ENCODE results near the gene LRR1. TPM values are rescaled to one million over a fixed set of nuclear protein-coding genes. Genes with fewer than 3 reads are reported as not detected.

The LRR1 gene
- total RNA-seq, 1 donor from 2014 or later, result 6.0 TPM

DNA sequence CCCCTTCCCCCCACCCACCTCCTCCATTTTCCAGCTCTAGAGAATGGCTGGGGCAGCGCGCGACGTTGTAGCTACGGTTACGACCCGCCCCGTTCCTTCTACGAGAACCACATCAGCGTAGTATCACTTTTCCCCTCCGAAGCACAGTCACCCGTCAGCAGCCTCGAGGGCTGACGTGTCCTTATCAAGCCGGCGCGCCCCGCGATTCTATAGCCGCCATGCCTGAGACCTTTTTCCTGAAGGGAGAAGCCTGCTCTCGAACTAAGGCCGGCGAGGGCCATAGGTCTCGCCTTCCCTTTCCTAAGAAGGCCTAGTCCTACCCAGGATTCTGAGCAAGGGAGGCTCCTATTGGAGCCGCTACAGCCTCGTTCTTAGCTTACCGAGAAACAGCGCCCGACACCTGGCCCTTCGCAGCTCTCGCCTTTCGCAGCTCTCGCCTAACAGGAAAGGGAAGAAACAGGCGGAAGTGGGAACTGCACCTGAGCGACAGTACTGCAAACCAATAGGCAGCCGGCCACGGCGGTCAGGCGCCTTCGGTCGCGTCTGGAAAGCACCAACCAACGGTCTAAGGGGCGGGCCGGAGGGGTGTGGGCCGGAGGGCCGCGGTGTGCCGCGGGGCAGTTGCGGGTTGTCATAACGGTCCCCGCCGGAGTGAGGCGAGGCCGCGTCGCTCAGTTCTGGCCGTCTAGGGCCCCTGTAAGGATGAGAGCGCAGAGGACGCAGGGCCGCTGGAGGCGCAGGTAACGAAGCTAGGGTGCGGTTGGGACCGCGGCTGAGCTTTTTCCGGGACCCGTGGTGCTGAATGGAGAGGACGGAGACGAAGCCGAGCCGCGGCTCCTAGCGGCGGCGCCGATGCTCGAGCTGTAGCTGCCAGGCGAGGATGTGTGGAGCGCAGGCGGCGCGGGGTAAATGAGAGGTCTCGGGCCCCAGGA is 21.7 kb downstream of the LRR1 start, which contains the start of the genes MGAT2 and RPL36AL:
Gene MGAT2 (plus strand): TSS at position 618 of the 932 bp plus-strand sequence. CDS start 470 bp downstream, outside the sequence.
Gene RPL36AL (minus strand): TSS at position 445 of the 932 bp plus-strand sequence. CDS start 1,522 bp downstream, outside the sequence.
- intact Hi-C loops (cut with DNase I), result no loop called here
- peak within 1 kb of the TSS; percentile 93 for H3K27ac ChIP-seq
- peak; percentile 99 for ATAC-seq
- peaks cover 22% of the 10 kb centered on the region for H3K36me3 ChIP-seq
- TF ChIP-seq, protein P1, sequence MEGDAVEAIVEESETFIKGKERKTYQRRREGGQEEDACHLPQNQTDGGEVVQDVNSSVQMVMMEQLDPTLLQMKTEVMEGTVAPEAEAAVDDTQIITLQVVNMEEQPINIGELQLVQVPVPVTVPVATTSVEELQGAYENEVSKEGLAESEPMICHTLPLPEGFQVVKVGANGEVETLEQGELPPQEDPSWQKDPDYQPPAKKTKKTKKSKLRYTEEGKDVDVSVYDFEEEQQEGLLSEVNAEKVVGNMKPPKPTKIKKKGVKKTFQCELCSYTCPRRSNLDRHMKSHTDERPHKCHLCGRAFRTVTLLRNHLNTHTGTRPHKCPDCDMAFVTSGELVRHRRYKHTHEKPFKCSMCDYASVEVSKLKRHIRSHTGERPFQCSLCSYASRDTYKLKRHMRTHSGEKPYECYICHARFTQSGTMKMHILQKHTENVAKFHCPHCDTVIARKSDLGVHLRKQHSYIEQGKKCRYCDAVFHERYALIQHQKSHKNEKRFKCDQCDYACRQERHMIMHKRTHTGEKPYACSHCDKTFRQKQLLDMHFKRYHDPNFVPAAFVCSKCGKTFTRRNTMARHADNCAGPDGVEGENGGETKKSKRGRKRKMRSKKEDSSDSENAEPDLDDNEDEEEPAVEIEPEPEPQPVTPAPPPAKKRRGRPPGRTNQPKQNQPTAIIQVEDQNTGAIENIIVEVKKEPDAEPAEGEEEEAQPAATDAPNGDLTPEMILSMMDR (IDR thresholded peaks at IDR 0.05), result no peak
- peak; percentile 99 for DNase-seq
- H3K4me3 ChIP-seq, result peak within 1 kb of the TSS; percentile 90
- peaks cover 30% of the 10 kb centered on the region for H3K4me1 ChIP-seq
- H3K27me3 ChIP-seq, result no peaks in the 10 kb centered on the region
- H3K9me3 ChIP-seq, result no peaks in the 10 kb centered on the region

DNA sequence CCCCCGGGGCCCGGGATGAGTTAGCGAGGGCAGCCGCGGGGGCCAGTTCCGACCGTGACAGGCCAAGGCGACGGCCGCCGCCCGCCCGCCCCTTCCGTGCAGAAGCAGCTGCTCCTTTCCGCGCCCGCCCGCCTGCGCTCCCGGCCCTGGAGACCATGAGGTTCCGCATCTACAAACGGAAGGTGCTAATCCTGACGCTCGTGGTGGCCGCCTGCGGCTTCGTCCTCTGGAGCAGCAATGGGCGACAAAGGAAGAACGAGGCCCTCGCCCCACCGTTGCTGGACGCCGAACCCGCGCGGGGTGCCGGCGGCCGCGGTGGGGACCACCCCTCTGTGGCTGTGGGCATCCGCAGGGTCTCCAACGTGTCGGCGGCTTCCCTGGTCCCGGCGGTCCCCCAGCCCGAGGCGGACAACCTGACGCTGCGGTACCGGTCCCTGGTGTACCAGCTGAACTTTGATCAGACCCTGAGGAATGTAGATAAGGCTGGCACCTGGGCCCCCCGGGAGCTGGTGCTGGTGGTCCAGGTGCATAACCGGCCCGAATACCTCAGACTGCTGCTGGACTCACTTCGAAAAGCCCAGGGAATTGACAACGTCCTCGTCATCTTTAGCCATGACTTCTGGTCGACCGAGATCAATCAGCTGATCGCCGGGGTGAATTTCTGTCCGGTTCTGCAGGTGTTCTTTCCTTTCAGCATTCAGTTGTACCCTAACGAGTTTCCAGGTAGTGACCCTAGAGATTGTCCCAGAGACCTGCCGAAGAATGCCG is 22.6 kb downstream of the LRR1 start:
- peak; percentile 77 for ATAC-seq

DNA sequence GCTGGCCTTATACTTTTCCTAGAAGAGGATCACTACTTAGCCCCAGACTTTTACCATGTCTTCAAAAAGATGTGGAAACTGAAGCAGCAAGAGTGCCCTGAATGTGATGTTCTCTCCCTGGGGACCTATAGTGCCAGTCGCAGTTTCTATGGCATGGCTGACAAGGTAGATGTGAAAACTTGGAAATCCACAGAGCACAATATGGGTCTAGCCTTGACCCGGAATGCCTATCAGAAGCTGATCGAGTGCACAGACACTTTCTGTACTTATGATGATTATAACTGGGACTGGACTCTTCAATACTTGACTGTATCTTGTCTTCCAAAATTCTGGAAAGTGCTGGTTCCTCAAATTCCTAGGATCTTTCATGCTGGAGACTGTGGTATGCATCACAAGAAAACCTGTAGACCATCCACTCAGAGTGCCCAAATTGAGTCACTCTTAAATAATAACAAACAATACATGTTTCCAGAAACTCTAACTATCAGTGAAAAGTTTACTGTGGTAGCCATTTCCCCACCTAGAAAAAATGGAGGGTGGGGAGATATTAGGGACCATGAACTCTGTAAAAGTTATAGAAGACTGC is 23.4 kb downstream of the LRR1 start:
- intact Hi-C loops (cut with DNase I), result no loop called here
- TF ChIP-seq, protein P1 (IDR thresholded peaks at IDR 0.05), result no peak
- Histone ChIP-seq H3K4me3 (peak overlapping the region; percentile 90), H3K36me3 (peaks cover 29% of the 10 kb centered on the region), H3K9me3 (no peaks in the 10 kb centered on the region), H3K4me1 (peaks cover 30% of the 10 kb centered on the region), H3K27ac (no peak overlapping the region), H3K27me3 (no peaks in the 10 kb centered on the region)
- no peak for ATAC-seq
- DNase-seq, result no peak

More for the DNA sequence above, 22.6 kb downstream of the LRR1 start:
- H3K36me3 ChIP-seq, result peaks cover 30% of the 10 kb centered on the region
- peak overlapping the region; percentile 90 for H3K4me3 ChIP-seq
- TF ChIP-seq, protein P1 (IDR thresholded peaks at IDR 0.05), result no peak
- peaks cover 30% of the 10 kb centered on the region for H3K4me1 ChIP-seq
- H3K9me3 ChIP-seq, result no peaks in the 10 kb centered on the region
- H3K27me3 ChIP-seq, result no peaks in the 10 kb centered on the region
- intact Hi-C loops (cut with DNase I), result no loop called here
- H3K27ac ChIP-seq, result peak overlapping the region; percentile 93
- peak; percentile 91 for DNase-seq

DNA sequence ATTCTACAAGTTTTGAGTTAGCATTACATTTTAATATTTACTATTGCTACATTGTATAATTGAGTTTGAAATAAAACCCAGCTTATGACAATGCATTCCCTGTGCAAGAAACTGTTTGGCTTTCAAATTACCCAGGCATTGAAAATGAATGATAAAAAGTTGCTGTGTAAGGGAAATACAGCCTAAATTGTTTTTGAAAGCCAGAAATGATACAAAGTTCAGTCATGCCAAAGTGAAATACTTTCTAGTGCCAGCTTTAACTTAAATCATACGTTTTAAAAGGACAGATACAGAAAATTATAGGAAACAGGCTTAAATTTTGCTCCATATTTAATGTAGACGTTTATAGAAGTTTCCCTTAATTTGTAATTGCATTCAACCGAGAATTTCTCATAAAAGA is 24.6 kb downstream of the LRR1 start:
- intact Hi-C loops (cut with DNase I), result no loop called here
- peaks cover 16% of the 10 kb centered on the region for H3K36me3 ChIP-seq
- peaks cover 30% of the 10 kb centered on the region for H3K4me1 ChIP-seq
- H3K4me3 ChIP-seq, result no peak overlapping the region
- no peaks in the 10 kb centered on the region for H3K9me3 ChIP-seq
- ATAC-seq (no peak), DNase-seq (no peak)
- H3K27me3 ChIP-seq, result no peaks in the 10 kb centered on the region
- no peak overlapping the region for H3K27ac ChIP-seq
- TF ChIP-seq, protein P1 (IDR thresholded peaks at IDR 0.05), result no peak

All from upper lobe of right lung (tissue), 1 donor.